Esophagus squamous epithelium (tissue), 5 donors: ENCODE results near the gene SCN9A. TPM values are rescaled to one million over a fixed set of nuclear protein-coding genes. Genes with fewer than 3 reads are reported as not detected.

Experiments
- DNase-seq: peaks from one replicate; lab custom pipeline; 2025; lab: John Stamatoyannopoulos, UW
- H3K27ac ChIP-seq, 4 donors: fragments of 200-600 bp; sonication (generic); one replicate each; pipeline ENCODE4 v1.5.1; 2016 to 2019; ENCODE audit warnings: mild to moderate bottlenecking in 1 of 4
- H3K27me3 ChIP-seq, 4 donors: fragments of 200-600 bp; sonication (generic); 1 replicate in 3 of 4; 2 replicates in 1 of 4; pipeline versions ENCODE4 v1.5.1 to v1.6.0; 2017 to 2021; ENCODE audit warnings: antibody characterized with exemption in 1 of 4
- H3K36me3 ChIP-seq, 3 donors: fragments of 200-600 bp; sonication (generic); one replicate each; pipeline ENCODE4 v1.5.1; 2016 to 2019
- H3K4me1 ChIP-seq, 3 donors: fragments of 200-600 bp; sonication (generic); one replicate each; pipeline ENCODE4 v1.5.1; 2017 to 2019
- H3K4me3 ChIP-seq, 4 donors: fragments of 200-600 bp; sonication (generic); 1 replicate in 3 of 4; 2 replicates in 1 of 4; pipeline ENCODE4 v1.5.1; 2016 to 2019; ENCODE audit warnings: mild to moderate bottlenecking in 2 of 4, moderate library complexity in 1 of 4
- H3K9me3 ChIP-seq, 3 donors: fragments of 200-600 bp; sonication (generic); one replicate each; pipeline ENCODE4 v1.5.1; 2016 to 2019
- POLR2A ChIP-seq, 4 donors: fragments of 450-650 bp; IDR thresholded peaks; one replicate each; pipeline ENCODE4 v1.6.1; 2017; ENCODE audit warnings: antibody characterized with exemption in 4 of 4, mild to moderate bottlenecking in 4 of 4, moderate library complexity in 3 of 4
- WGBS, 2 donors: methylation state at CpG; one replicate each; pipeline ENCODE4 v1.1.5; 2018; 5-methylcytosine and 5-hydroxymethylcytosine counted together
- intact Hi-C: fragments of 100-400 bp; cut with DNase I; formaldehyde crosslinking; loops from one replicate; pipeline ENCODE4 v1.15.0; 2022
- total RNA-seq, 4 donors: library from RNA; depleted of rRNA; stranded (reverse); fragments of >200 nt; gene quantifications; one replicate each; pipeline ENCODE4 v1.1.0, GENCODE V29; 2016
- TF ChIP-seq, protein P1 (sequence below), 6 experiments: fragments of 450-650 bp in 4 of 6; fragments of 200-600 bp in 2 of 6; sonication (generic) in 2 of 6; IDR thresholded peaks; one replicate each; pipeline ENCODE4 v1.5.1; 2016 to 2019; ENCODE audit warnings: antibody characterized with exemption in 6 of 6, mild to moderate bottlenecking in 4 of 6, moderate library complexity in 4 of 6
- donor health status: DM: yes; HTN: yes; CAD: no.

SCN9A gene
- total RNA-seq, 4 donors from 2014 or later: 0.13 to 1.9 (median 0.77) TPM

DNA sequence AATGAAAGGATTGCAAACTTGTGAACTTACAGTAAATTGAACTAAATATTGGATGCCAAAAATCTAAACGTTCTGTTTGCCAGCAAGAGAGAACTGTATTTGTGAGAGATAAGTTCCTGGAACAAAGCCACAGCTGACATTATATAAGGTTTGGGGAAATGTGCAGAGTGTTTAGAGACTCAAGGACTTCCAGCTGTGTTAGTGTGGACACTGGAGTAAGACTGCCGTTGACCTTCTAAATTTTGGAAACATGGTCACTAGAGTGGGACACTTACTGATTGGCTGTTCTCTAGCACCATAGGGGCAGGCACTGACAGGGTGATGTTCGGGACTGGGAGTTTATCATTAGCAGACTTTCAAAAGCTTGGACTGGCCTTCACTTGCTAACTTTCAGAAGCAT lies 40.5 kb downstream of the SCN9A start:
- 12 to 25% methylated on average over 3 of the region's 3 CpGs for WGBS, 2 donors
- intact Hi-C loops: no loop called here
- Histone ChIP-seq H3K36me3 (no peaks in the 10 kb centered on the region), H3K4me1 (no peaks in the 10 kb centered on the region), H3K4me3 (no peak overlapping the region), H3K27me3 (no peaks in the 10 kb centered on the region), H3K9me3 (no peaks in the 10 kb centered on the region), H3K27ac (no peak overlapping the region)
- TF ChIP-seq, protein P1, sequence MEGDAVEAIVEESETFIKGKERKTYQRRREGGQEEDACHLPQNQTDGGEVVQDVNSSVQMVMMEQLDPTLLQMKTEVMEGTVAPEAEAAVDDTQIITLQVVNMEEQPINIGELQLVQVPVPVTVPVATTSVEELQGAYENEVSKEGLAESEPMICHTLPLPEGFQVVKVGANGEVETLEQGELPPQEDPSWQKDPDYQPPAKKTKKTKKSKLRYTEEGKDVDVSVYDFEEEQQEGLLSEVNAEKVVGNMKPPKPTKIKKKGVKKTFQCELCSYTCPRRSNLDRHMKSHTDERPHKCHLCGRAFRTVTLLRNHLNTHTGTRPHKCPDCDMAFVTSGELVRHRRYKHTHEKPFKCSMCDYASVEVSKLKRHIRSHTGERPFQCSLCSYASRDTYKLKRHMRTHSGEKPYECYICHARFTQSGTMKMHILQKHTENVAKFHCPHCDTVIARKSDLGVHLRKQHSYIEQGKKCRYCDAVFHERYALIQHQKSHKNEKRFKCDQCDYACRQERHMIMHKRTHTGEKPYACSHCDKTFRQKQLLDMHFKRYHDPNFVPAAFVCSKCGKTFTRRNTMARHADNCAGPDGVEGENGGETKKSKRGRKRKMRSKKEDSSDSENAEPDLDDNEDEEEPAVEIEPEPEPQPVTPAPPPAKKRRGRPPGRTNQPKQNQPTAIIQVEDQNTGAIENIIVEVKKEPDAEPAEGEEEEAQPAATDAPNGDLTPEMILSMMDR (IDR thresholded peaks at IDR 0.05): no peak
- no peak for TF ChIP-seq POLR2A (IDR thresholded peaks at IDR 0.05)
- DNase-seq: no peak

GRCh38 chr2:166334805-166335204 lies 40.9 kb downstream of the SCN9A start:
- no peak for TF ChIP-seq POLR2A (IDR thresholded peaks at IDR 0.05)
- TF ChIP-seq, protein P1 (IDR thresholded peaks at IDR 0.05): no peak
- no peaks in the 10 kb centered on the region for H3K36me3 ChIP-seq
- no peak overlapping the region for H3K27ac ChIP-seq
- no peaks in the 10 kb centered on the region for H3K4me1 ChIP-seq
- intact Hi-C loops: no loop called here
- H3K9me3 ChIP-seq: no peaks in the 10 kb centered on the region
- DNase-seq: no peak
- no peak overlapping the region for H3K4me3 ChIP-seq
- H3K27me3 ChIP-seq: no peaks in the 10 kb centered on the region

- no peaks in the 10 kb centered on the region for H3K9me3 ChIP-seq
- no peaks in the 10 kb centered on the region for H3K4me1 ChIP-seq
- H3K36me3 ChIP-seq: no peaks in the 10 kb centered on the region
- TF ChIP-seq, protein P1 (IDR thresholded peaks at IDR 0.05): no peak
- no peak for TF ChIP-seq POLR2A (IDR thresholded peaks at IDR 0.05)
- H3K4me3 ChIP-seq: no peak overlapping the region
- no peak for DNase-seq
- H3K27me3 ChIP-seq: no peaks in the 10 kb centered on the region
- 34% methylated on average over 2 of the region's 2 CpGs for WGBS, 2 donors
- intact Hi-C loops: no loop called here
- no peak overlapping the region for H3K27ac ChIP-seq
Measured at GRCh38 chr2:166333801-166334200, 41.9 kb downstream of the SCN9A start.

DNA sequence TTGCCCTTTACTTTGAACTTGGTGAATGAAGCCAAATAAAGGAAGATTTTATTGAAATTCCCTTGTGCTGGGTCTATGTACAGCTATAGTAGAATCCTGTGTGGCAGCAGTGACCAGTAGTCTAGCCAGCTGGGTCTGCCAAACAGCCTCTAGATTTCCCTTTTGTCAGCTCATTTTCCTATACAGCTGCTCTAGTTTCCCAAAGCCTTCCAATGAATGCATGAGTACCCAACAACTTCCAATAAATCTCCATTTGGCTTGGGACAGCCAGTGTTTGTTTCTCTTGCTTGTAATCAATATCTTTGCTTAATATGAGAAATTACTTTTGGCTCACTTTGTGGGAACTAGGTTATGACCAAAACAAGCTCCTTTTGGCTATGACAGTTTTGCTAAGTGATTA lies 43.6 kb downstream of the SCN9A start:
- intact Hi-C loops: no loop called here

GRCh38 chr2:166331468-166331867 lies 44.3 kb downstream of the SCN9A start:
- no peak for TF ChIP-seq POLR2A (IDR thresholded peaks at IDR 0.05)
- TF ChIP-seq, protein P1 (IDR thresholded peaks at IDR 0.05): no peak
- 89 to 100% methylated on average over 1 of the region's 1 CpG for WGBS, 2 donors
- DNase-seq: no peak
- no peak overlapping the region for H3K27ac ChIP-seq
- H3K4me3 ChIP-seq: no peak overlapping the region
- no peaks in the 10 kb centered on the region for H3K27me3 ChIP-seq
- H3K36me3 ChIP-seq: no peaks in the 10 kb centered on the region
- H3K9me3 ChIP-seq: no peaks in the 10 kb centered on the region
- no peaks in the 10 kb centered on the region for H3K4me1 ChIP-seq
- intact Hi-C loops: no loop called here

More for the DNA sequence above, 43.6 kb downstream of the SCN9A start:
- no peak for TF ChIP-seq POLR2A (IDR thresholded peaks at IDR 0.05)
- TF ChIP-seq, protein P1 (IDR thresholded peaks at IDR 0.05): no peak
- Histone ChIP-seq H3K4me1 (no peaks in the 10 kb centered on the region), H3K27me3 (no peaks in the 10 kb centered on the region), H3K4me3 (no peak overlapping the region), H3K36me3 (no peaks in the 10 kb centered on the region), H3K27ac (no peak overlapping the region), H3K9me3 (no peaks in the 10 kb centered on the region)
- DNase-seq: no peak
